SK-N-SH treated with all-trans-retinoic acid at 6 μM for 48 hours (cell line): ENCODE results near the gene SNTB2.

Experiments used
- ATAC-seq: fragments of 200-7000 bp; cut with Tn5 transposase; 3 replicates; pipeline ENCODE4 v1.9.1; 2020; ENCODE audit warnings: mild to moderate bottlenecking, moderate library complexity
- ARNTL ChIP-seq: fragments of 450-650 bp; formaldehyde crosslinking; IDR thresholded peaks from 2 replicates; pipeline ENCODE4 v1.5.0; 2020; ENCODE audit warnings: low read depth, mild to moderate bottlenecking, moderate library complexity, borderline replicate concordance
- BACH2 ChIP-seq: fragments of 250-450 bp; sonication (Bioruptor Pico); IDR thresholded peaks from 2 replicates; pipeline ENCODE4 v1.9.0; 2021; ENCODE audit warnings: mild to moderate bottlenecking, borderline replicate concordance
- CSDC2 ChIP-seq: fragments of 250-450 bp; sonication (Bioruptor Pico); IDR thresholded peaks from 2 replicates; pipeline ENCODE4 v1.5.0; 2020; ENCODE audit warnings: mild to moderate bottlenecking, moderate library complexity
- ESRRG ChIP-seq: fragments of 250-450 bp; sonication (Bioruptor Pico); IDR thresholded peaks from 2 replicates; pipeline ENCODE4 v1.6.1; 2021; ENCODE audit warnings: mild to moderate bottlenecking
- GLIS3 ChIP-seq: fragments of 250-450 bp; sonication (Bioruptor Pico); IDR thresholded peaks from 2 replicates; pipeline ENCODE4 v1.5.0; 2020; ENCODE audit warnings: mild to moderate bottlenecking, moderate library complexity
- ISL1 ChIP-seq: fragments of 250-450 bp; sonication (Bioruptor Pico); IDR thresholded peaks from 2 replicates; pipeline ENCODE4 v2.1.2; 2022; ENCODE audit warnings: mild to moderate bottlenecking, moderate library complexity
- OSR1 ChIP-seq: fragments of 250-450 bp; sonication (Bioruptor Pico); IDR thresholded peaks from 2 replicates; pipeline ENCODE4 v1.8.0; 2022; ENCODE audit warnings: moderate library complexity, mild to moderate bottlenecking, inconsistent platforms
- PPARA ChIP-seq: fragments of 250-450 bp; sonication (Bioruptor Pico); IDR thresholded peaks from 2 replicates; pipeline ENCODE4 v1.5.0; 2020; ENCODE audit warnings: mild to moderate bottlenecking, borderline replicate concordance
- RARB ChIP-seq: fragments of 250-450 bp; sonication (Bioruptor Pico); IDR thresholded peaks from 2 replicates; pipeline ENCODE4 v1.8.0; 2021; ENCODE audit warnings: mild to moderate bottlenecking, moderate library complexity
- TCF4 ChIP-seq: fragments of 250-450 bp; sonication (Bioruptor Pico); IDR thresholded peaks from 2 replicates; pipeline ENCODE4 v1.8.0; 2021; ENCODE audit warnings: mild to moderate bottlenecking, moderate library complexity, borderline replicate concordance
- TOX ChIP-seq: fragments of 250-450 bp; sonication (Bioruptor Pico); IDR thresholded peaks from 2 replicates; pipeline ENCODE4 v1.8.0; 2021; ENCODE audit warnings: mild to moderate bottlenecking, moderate library complexity, borderline replicate concordance
- ZC3H10 ChIP-seq: fragments of 250-450 bp; sonication (Bioruptor Pico); IDR thresholded peaks from 2 replicates; pipeline ENCODE4 v1.5.1; 2021; ENCODE audit warnings: mild to moderate bottlenecking, moderate library complexity
- ZFP30 ChIP-seq: fragments of 450-650 bp; formaldehyde crosslinking; IDR thresholded peaks from 2 replicates; pipeline ENCODE4 v1.5.0; 2022; ENCODE audit warnings: mild to moderate bottlenecking, moderate library complexity
- ZNF565 ChIP-seq: fragments of 450-650 bp; formaldehyde crosslinking; conservative IDR thresholded peaks from 2 replicates; pipeline ENCODE4 v1.5.0; 2020; ENCODE audit warnings: low read depth, mild to moderate bottlenecking, moderate library complexity
- ZNF70 ChIP-seq: fragments of 450-650 bp; formaldehyde crosslinking; IDR thresholded peaks from 2 replicates; pipeline ENCODE4 v1.5.0; 2020; ENCODE audit warnings: mild to moderate bottlenecking, moderate library complexity
- ZNF8 ChIP-seq: fragments of 450-650 bp; formaldehyde crosslinking; IDR thresholded peaks from 2 replicates; pipeline ENCODE4 v1.5.0; 2020; ENCODE audit warnings: mild to moderate bottlenecking, moderate library complexity
- TF ChIP-seq, protein P1 (sequence below): fragments of 250-450 bp; sonication (Bioruptor Pico); IDR thresholded peaks from 2 replicates; pipeline ENCODE4 v1.5.1; 2021; ENCODE audit warnings: mild to moderate bottlenecking, moderate library complexity
- TF ChIP-seq, protein P2 (sequence below): fragments of 250-450 bp; sonication (Bioruptor Pico); IDR thresholded peaks from 2 replicates; pipeline ENCODE4 v1.8.0; 2021; ENCODE audit warnings: low read depth, mild to moderate bottlenecking, moderate library complexity, borderline replicate concordance
- TF ChIP-seq, protein P3 (sequence below): fragments of 250-450 bp; sonication (Bioruptor Pico); IDR thresholded peaks from 2 replicates; pipeline ENCODE4 v1.5.1; 2020; ENCODE audit warnings: low read depth, mild to moderate bottlenecking, moderate library complexity
- TF ChIP-seq, protein P4 (sequence below): fragments of 250-450 bp; sonication (Bioruptor Pico); IDR thresholded peaks from 2 replicates; pipeline ENCODE4 v1.5.0; 2020; ENCODE audit warnings: mild to moderate bottlenecking, moderate library complexity
- TF ChIP-seq, protein P5 (sequence below): fragments of 250-450 bp; sonication (Bioruptor Pico); IDR thresholded peaks from 2 replicates; pipeline ENCODE4 v1.8.0; 2020; ENCODE audit warnings: mild to moderate bottlenecking, moderate library complexity, borderline replicate concordance

The SNTB2 gene

DNA sequence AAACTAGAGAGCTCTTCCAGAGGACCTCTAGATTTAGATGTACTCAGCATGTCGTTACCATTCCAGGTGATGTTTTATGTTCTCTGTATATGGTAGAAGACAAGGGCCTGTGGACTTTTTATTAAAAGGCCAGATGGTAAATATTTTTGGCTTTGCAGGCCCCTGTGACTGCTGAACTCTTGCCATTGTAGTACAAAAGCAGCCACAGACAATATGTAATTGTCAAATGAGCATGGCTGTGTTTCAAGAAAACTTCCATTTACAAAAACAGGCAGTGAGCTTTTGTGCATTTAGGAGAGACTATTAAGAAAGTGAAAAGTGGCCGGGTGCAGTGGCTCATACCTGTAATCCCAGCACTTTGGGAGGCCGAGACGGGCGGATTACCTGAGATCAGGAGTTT lies 157.2 kb downstream of the SNTB2 start:
- TF ChIP-seq ZNF565 (no peak), ZC3H10 (CRISPR knock-in tag) (no peak), ARNTL (CRISPR knock-in tag) (no peak), BACH2 (CRISPR knock-in tag) (no peak), ZNF70 (CRISPR knock-in tag) (no peak), ESRRG (CRISPR knock-in tag) (no peak), TOX (CRISPR knock-in tag) (no peak), ISL1 (CRISPR knock-in tag) (no peak), GLIS3 (CRISPR knock-in tag) (no peak), ZNF8 (no peak)
- TF ChIP-seq, protein P1, sequence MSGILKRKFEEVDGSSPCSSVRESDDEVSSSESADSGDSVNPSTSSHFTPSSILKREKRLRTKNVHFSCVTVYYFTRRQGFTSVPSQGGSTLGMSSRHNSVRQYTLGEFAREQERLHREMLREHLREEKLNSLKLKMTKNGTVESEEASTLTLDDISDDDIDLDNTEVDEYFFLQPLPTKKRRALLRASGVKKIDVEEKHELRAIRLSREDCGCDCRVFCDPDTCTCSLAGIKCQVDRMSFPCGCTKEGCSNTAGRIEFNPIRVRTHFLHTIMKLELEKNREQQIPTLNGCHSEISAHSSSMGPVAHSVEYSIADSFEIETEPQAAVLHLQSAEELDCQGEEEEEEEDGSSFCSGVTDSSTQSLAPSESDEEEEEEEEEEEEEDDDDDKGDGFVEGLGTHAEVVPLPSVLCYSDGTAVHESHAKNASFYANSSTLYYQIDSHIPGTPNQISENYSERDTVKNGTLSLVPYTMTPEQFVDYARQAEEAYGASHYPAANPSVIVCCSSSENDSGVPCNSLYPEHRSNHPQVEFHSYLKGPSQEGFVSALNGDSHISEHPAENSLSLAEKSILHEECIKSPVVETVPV: no peak
- TF ChIP-seq, protein P2, sequence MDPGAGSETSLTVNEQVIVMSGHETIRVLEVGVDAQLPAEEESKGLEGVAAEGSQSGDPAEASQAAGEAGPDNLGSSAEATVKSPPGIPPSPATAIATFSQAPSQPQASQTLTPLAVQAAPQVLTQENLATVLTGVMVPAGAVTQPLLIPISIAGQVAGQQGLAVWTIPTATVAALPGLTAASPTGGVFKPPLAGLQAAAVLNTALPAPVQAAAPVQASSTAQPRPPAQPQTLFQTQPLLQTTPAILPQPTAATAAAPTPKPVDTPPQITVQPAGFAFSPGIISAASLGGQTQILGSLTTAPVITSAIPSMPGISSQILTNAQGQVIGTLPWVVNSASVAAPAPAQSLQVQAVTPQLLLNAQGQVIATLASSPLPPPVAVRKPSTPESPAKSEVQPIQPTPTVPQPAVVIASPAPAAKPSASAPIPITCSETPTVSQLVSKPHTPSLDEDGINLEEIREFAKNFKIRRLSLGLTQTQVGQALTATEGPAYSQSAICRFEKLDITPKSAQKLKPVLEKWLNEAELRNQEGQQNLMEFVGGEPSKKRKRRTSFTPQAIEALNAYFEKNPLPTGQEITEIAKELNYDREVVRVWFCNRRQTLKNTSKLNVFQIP (CRISPR knock-in tag): no peak
- TF ChIP-seq, protein P3, sequence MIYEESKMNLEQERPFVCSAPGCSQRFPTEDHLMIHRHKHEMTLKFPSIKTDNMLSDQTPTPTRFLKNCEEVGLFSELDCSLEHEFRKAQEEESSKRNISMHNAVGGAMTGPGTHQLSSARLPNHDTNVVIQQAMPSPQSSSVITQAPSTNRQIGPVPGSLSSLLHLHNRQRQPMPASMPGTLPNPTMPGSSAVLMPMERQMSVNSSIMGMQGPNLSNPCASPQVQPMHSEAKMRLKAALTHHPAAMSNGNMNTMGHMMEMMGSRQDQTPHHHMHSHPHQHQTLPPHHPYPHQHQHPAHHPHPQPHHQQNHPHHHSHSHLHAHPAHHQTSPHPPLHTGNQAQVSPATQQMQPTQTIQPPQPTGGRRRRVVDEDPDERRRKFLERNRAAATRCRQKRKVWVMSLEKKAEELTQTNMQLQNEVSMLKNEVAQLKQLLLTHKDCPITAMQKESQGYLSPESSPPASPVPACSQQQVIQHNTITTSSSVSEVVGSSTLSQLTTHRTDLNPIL (CRISPR knock-in tag): no peak
- ATAC-seq: no peak

DNA sequence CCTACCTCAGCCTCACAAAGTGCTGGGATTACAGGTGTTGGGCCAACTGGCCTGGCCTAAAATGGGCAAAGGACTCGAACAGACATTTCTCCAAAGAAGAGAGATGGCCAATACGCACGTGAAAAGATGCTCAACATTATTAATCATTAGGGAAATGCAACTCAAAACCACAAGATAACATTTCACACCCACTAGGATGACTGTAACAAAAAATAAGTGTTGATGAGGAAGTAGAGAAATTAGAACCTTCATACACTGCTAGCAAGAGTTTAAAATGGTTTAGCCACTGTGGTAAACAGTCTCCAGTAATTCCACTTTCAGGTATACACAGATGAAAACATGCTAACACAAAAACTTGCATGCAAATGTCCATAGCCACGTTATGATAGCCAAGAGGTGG lies 159.0 kb downstream of the SNTB2 start:
- no peak for ATAC-seq
- TF ChIP-seq ZNF565 (no peak), ZFP30 (no peak), ZC3H10 (CRISPR knock-in tag) (no peak), TCF4 (CRISPR knock-in tag) (no peak)

DNA sequence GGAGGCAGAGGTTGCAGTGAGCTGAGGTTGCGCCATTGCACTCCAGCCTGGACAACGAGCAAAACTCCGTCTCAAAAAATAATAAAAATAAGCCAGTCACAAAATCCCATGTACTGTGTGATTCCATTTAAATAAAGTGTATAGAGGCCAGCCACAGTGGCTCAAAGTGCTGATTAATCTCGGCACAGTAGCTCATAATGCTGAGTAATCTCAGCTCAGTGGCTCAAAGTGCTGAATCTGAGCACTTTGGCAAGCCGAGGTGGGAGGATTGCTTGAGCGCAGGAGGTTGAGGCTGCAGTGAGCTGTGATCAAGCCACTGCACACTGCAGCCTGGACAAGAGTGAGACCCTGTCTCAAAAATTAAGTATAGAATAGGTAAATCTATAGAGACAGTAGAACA lies 159.7 kb downstream of the SNTB2 start:
- no peak; the same call in 2 of the 3 replicates for ATAC-seq
- TF ChIP-seq ZC3H10 (CRISPR knock-in tag) (no peak), ZNF70 (CRISPR knock-in tag) (no peak), RARB (CRISPR knock-in tag) (no peak), GLIS3 (CRISPR knock-in tag) (no peak), ARNTL (CRISPR knock-in tag) (no peak), ESRRG (CRISPR knock-in tag) (no peak), ZNF8 (no peak), BACH2 (CRISPR knock-in tag) (no peak), ZNF565 (no peak)
- TF ChIP-seq, protein P4, sequence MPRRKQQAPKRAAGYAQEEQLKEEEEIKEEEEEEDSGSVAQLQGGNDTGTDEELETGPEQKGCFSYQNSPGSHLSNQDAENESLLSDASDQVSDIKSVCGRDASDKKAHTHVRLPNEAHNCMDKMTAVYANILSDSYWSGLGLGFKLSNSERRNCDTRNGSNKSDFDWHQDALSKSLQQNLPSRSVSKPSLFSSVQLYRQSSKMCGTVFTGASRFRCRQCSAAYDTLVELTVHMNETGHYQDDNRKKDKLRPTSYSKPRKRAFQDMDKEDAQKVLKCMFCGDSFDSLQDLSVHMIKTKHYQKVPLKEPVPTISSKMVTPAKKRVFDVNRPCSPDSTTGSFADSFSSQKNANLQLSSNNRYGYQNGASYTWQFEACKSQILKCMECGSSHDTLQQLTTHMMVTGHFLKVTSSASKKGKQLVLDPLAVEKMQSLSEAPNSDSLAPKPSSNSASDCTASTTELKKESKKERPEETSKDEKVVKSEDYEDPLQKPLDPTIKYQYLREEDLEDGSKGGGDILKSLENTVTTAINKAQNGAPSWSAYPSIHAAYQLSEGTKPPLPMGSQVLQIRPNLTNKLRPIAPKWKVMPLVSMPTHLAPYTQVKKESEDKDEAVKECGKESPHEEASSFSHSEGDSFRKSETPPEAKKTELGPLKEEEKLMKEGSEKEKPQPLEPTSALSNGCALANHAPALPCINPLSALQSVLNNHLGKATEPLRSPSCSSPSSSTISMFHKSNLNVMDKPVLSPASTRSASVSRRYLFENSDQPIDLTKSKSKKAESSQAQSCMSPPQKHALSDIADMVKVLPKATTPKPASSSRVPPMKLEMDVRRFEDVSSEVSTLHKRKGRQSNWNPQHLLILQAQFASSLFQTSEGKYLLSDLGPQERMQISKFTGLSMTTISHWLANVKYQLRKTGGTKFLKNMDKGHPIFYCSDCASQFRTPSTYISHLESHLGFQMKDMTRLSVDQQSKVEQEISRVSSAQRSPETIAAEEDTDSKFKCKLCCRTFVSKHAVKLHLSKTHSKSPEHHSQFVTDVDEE (CRISPR knock-in tag): no peak
- TF ChIP-seq, protein P1: no peak

DNA sequence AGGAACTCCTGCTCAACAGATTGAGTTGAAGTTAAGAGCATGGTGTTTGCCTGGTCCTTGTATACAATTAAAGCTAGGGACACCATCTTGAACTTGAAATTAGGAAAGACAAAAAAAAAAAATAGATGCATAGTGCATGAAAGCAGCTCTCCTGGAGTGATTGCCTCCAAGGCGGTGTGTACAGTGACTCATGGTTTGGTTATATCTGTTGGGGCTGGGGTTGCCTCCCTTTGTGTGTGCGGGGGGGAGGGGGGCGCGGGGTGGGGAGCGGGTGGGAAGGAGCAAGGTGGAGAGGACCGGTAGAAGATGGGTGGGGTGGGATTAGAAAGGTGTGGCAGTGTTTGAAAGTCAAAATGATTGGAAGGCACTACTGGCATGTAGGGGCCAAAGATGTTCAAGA lies 161.3 kb downstream of the SNTB2 start:
- no peak for ATAC-seq
- TF ChIP-seq TOX (CRISPR knock-in tag) (no peak), ZNF565 (no peak), ZNF70 (CRISPR knock-in tag) (no peak), CSDC2 (CRISPR knock-in tag) (no peak), PPARA (CRISPR knock-in tag) (no peak), ARNTL (CRISPR knock-in tag) (no peak), ZFP30 (no peak), OSR1 (CRISPR knock-in tag) (no peak), RARB (CRISPR knock-in tag) (no peak), ZNF8 (no peak), GLIS3 (CRISPR knock-in tag) (no peak)
- TF ChIP-seq, protein P2 (CRISPR knock-in tag): no peak
- TF ChIP-seq, protein P5, sequence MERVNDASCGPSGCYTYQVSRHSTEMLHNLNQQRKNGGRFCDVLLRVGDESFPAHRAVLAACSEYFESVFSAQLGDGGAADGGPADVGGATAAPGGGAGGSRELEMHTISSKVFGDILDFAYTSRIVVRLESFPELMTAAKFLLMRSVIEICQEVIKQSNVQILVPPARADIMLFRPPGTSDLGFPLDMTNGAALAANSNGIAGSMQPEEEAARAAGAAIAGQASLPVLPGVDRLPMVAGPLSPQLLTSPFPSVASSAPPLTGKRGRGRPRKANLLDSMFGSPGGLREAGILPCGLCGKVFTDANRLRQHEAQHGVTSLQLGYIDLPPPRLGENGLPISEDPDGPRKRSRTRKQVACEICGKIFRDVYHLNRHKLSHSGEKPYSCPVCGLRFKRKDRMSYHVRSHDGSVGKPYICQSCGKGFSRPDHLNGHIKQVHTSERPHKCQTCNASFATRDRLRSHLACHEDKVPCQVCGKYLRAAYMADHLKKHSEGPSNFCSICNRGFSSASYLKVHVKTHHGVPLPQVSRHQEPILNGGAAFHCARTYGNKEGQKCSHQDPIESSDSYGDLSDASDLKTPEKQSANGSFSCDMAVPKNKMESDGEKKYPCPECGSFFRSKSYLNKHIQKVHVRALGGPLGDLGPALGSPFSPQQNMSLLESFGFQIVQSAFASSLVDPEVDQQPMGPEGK: no peak
- TF ChIP-seq, protein P1: no peak
